SK-N-SH treated with all-trans-retinoic acid at 6 μM for 48 hours (cell line): ENCODE results near the gene TUBGCP3.

Experiments used
- ATAC-seq: fragments of 200-7000 bp; cut with Tn5 transposase; 3 replicates; pipeline ENCODE4 v1.9.1; 2020; ENCODE audit warnings: mild to moderate bottlenecking, moderate library complexity
- ARNTL ChIP-seq: fragments of 450-650 bp; formaldehyde crosslinking; IDR thresholded peaks from 2 replicates; pipeline ENCODE4 v1.5.0; 2020; ENCODE audit warnings: low read depth, mild to moderate bottlenecking, moderate library complexity, borderline replicate concordance
- BACH2 ChIP-seq: fragments of 250-450 bp; sonication (Bioruptor Pico); IDR thresholded peaks from 2 replicates; pipeline ENCODE4 v1.9.0; 2021; ENCODE audit warnings: mild to moderate bottlenecking, borderline replicate concordance
- CSDC2 ChIP-seq: fragments of 250-450 bp; sonication (Bioruptor Pico); IDR thresholded peaks from 2 replicates; pipeline ENCODE4 v1.5.0; 2020; ENCODE audit warnings: mild to moderate bottlenecking, moderate library complexity
- ESRRG ChIP-seq: fragments of 250-450 bp; sonication (Bioruptor Pico); IDR thresholded peaks from 2 replicates; pipeline ENCODE4 v1.6.1; 2021; ENCODE audit warnings: mild to moderate bottlenecking
- GLIS3 ChIP-seq: fragments of 250-450 bp; sonication (Bioruptor Pico); IDR thresholded peaks from 2 replicates; pipeline ENCODE4 v1.5.0; 2020; ENCODE audit warnings: mild to moderate bottlenecking, moderate library complexity
- ISL1 ChIP-seq: fragments of 250-450 bp; sonication (Bioruptor Pico); IDR thresholded peaks from 2 replicates; pipeline ENCODE4 v2.1.2; 2022; ENCODE audit warnings: mild to moderate bottlenecking, moderate library complexity
- OSR1 ChIP-seq: fragments of 250-450 bp; sonication (Bioruptor Pico); IDR thresholded peaks from 2 replicates; pipeline ENCODE4 v1.8.0; 2022; ENCODE audit warnings: moderate library complexity, mild to moderate bottlenecking, inconsistent platforms
- PPARA ChIP-seq: fragments of 250-450 bp; sonication (Bioruptor Pico); IDR thresholded peaks from 2 replicates; pipeline ENCODE4 v1.5.0; 2020; ENCODE audit warnings: mild to moderate bottlenecking, borderline replicate concordance
- RARB ChIP-seq: fragments of 250-450 bp; sonication (Bioruptor Pico); IDR thresholded peaks from 2 replicates; pipeline ENCODE4 v1.8.0; 2021; ENCODE audit warnings: mild to moderate bottlenecking, moderate library complexity
- SNAI2 ChIP-seq: fragments of 250-450 bp; sonication (Bioruptor Pico); IDR thresholded peaks from 2 replicates; pipeline ENCODE4 v1.5.0; 2020; ENCODE audit warnings: mild to moderate bottlenecking, moderate library complexity
- TCF4 ChIP-seq: fragments of 250-450 bp; sonication (Bioruptor Pico); IDR thresholded peaks from 2 replicates; pipeline ENCODE4 v1.8.0; 2021; ENCODE audit warnings: mild to moderate bottlenecking, moderate library complexity, borderline replicate concordance
- TOX ChIP-seq: fragments of 250-450 bp; sonication (Bioruptor Pico); IDR thresholded peaks from 2 replicates; pipeline ENCODE4 v1.8.0; 2021; ENCODE audit warnings: mild to moderate bottlenecking, moderate library complexity, borderline replicate concordance
- ZFP3 ChIP-seq: fragments of 250-450 bp; sonication (Bioruptor Pico); IDR thresholded peaks from 2 replicates; pipeline ENCODE4 v1.5.0; 2020; ENCODE audit warnings: mild to moderate bottlenecking, moderate library complexity
- ZFP30 ChIP-seq: fragments of 450-650 bp; formaldehyde crosslinking; IDR thresholded peaks from 2 replicates; pipeline ENCODE4 v1.5.0; 2022; ENCODE audit warnings: mild to moderate bottlenecking, moderate library complexity
- ZNF565 ChIP-seq: fragments of 450-650 bp; formaldehyde crosslinking; conservative IDR thresholded peaks from 2 replicates; pipeline ENCODE4 v1.5.0; 2020; ENCODE audit warnings: low read depth, mild to moderate bottlenecking, moderate library complexity
- ZNF70 ChIP-seq: fragments of 450-650 bp; formaldehyde crosslinking; IDR thresholded peaks from 2 replicates; pipeline ENCODE4 v1.5.0; 2020; ENCODE audit warnings: mild to moderate bottlenecking, moderate library complexity
- ZNF8 ChIP-seq: fragments of 450-650 bp; formaldehyde crosslinking; IDR thresholded peaks from 2 replicates; pipeline ENCODE4 v1.5.0; 2020; ENCODE audit warnings: mild to moderate bottlenecking, moderate library complexity
- TF ChIP-seq, protein P1 (sequence below): fragments of 250-450 bp; sonication (Bioruptor Pico); IDR thresholded peaks from 2 replicates; pipeline ENCODE4 v1.5.1; 2021; ENCODE audit warnings: mild to moderate bottlenecking, moderate library complexity
- TF ChIP-seq, protein P2 (sequence below): fragments of 250-450 bp; sonication (Bioruptor Pico); IDR thresholded peaks from 2 replicates; pipeline ENCODE4 v1.5.1; 2020; ENCODE audit warnings: low read depth, mild to moderate bottlenecking, moderate library complexity
- TF ChIP-seq, protein P3 (sequence below): fragments of 250-450 bp; sonication (Bioruptor Pico); IDR thresholded peaks from 2 replicates; pipeline ENCODE4 v1.5.0; 2020; ENCODE audit warnings: mild to moderate bottlenecking, moderate library complexity
- TF ChIP-seq, protein P4 (sequence below): fragments of 250-450 bp; sonication (Bioruptor Pico); IDR thresholded peaks from 2 replicates; pipeline ENCODE4 v1.8.0; 2021; ENCODE audit warnings: low read depth, mild to moderate bottlenecking, moderate library complexity, borderline replicate concordance
- TF ChIP-seq, protein P5 (sequence below): fragments of 250-450 bp; sonication (Bioruptor Pico); IDR thresholded peaks from 2 replicates; pipeline ENCODE4 v1.8.0; 2020; ENCODE audit warnings: mild to moderate bottlenecking, moderate library complexity, borderline replicate concordance

The TUBGCP3 gene

DNA sequence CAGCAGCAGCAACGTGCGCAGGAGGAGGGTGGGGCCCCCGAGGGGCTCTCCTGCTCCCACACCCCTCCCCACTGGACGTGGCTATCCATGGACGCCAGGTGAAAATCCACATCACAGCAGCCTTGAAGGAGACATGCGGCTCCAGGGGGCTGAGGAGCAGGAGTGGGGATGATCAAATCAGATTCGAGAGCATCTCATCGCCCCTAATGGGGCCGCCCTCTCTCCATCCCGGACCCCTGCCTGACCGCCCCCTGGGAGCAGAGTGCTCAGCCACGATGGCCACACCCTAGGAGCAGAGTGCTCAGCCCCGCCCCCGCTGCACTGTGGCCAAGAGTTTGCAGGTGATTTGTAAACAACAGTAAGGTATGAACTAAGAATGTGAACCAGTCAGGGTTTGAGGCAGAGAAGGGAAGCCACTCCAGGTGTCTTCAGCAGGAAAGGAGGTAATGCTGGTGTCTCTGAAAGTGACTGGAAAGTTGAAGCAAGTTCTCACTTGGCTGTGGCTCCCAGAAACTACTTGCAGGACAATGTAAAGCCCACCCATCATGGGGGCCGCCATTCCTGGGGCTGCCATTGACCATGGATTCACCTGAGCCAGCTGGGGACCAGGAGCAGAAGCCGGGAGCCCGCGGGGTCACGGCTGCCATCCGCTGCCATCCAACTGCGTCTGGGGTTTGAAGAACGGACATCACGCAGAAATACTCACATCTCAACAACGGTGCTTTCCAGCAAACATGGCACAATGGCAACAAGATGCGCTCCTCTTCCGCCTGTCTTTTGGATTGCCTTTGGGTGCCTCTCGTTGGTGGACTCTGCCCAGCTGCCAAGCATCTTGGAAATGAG is 140.0 kb downstream of the TUBGCP3 start (continued):
- TF ChIP-seq, protein P1, sequence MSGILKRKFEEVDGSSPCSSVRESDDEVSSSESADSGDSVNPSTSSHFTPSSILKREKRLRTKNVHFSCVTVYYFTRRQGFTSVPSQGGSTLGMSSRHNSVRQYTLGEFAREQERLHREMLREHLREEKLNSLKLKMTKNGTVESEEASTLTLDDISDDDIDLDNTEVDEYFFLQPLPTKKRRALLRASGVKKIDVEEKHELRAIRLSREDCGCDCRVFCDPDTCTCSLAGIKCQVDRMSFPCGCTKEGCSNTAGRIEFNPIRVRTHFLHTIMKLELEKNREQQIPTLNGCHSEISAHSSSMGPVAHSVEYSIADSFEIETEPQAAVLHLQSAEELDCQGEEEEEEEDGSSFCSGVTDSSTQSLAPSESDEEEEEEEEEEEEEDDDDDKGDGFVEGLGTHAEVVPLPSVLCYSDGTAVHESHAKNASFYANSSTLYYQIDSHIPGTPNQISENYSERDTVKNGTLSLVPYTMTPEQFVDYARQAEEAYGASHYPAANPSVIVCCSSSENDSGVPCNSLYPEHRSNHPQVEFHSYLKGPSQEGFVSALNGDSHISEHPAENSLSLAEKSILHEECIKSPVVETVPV (CRISPR knock-in tag), result no peak
- TF ChIP-seq ZFP3, result no peak

DNA sequence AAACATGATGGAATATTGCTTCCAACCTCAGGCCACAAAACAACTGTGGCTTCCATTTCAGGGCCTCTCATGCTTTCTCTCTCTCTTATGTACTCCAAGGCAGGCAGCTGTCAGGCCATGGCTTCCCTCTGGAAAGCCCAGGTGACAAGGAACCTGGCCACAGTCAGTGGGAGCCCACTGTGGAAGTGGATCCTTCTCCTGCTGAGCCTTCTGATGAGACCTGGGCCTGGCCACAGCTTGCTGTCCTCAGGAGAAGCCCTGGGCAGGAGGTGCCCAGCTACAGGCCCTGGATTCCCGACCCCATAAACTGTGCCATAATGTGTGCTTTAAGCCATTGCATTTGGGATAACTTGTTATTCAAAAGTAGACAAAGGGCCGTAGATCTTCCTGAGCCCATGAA is 140.6 kb downstream of the TUBGCP3 start:
- no peak for ATAC-seq
- TF ChIP-seq ZNF565 (no peak), PPARA (no peak), ESRRG (no peak), OSR1 (CRISPR knock-in tag) (no peak), GLIS3 (CRISPR knock-in tag) (no peak), TOX (CRISPR knock-in tag) (no peak), ARNTL (CRISPR knock-in tag) (no peak), ISL1 (no peak), ZNF70 (no peak), SNAI2 (CRISPR knock-in tag) (no peak), BACH2 (CRISPR knock-in tag) (no peak), ZFP3 (no peak), ZFP30 (no peak)
- TF ChIP-seq, protein P2, sequence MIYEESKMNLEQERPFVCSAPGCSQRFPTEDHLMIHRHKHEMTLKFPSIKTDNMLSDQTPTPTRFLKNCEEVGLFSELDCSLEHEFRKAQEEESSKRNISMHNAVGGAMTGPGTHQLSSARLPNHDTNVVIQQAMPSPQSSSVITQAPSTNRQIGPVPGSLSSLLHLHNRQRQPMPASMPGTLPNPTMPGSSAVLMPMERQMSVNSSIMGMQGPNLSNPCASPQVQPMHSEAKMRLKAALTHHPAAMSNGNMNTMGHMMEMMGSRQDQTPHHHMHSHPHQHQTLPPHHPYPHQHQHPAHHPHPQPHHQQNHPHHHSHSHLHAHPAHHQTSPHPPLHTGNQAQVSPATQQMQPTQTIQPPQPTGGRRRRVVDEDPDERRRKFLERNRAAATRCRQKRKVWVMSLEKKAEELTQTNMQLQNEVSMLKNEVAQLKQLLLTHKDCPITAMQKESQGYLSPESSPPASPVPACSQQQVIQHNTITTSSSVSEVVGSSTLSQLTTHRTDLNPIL (CRISPR knock-in tag), result no peak
- TF ChIP-seq, protein P3, sequence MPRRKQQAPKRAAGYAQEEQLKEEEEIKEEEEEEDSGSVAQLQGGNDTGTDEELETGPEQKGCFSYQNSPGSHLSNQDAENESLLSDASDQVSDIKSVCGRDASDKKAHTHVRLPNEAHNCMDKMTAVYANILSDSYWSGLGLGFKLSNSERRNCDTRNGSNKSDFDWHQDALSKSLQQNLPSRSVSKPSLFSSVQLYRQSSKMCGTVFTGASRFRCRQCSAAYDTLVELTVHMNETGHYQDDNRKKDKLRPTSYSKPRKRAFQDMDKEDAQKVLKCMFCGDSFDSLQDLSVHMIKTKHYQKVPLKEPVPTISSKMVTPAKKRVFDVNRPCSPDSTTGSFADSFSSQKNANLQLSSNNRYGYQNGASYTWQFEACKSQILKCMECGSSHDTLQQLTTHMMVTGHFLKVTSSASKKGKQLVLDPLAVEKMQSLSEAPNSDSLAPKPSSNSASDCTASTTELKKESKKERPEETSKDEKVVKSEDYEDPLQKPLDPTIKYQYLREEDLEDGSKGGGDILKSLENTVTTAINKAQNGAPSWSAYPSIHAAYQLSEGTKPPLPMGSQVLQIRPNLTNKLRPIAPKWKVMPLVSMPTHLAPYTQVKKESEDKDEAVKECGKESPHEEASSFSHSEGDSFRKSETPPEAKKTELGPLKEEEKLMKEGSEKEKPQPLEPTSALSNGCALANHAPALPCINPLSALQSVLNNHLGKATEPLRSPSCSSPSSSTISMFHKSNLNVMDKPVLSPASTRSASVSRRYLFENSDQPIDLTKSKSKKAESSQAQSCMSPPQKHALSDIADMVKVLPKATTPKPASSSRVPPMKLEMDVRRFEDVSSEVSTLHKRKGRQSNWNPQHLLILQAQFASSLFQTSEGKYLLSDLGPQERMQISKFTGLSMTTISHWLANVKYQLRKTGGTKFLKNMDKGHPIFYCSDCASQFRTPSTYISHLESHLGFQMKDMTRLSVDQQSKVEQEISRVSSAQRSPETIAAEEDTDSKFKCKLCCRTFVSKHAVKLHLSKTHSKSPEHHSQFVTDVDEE, result no peak

DNA sequence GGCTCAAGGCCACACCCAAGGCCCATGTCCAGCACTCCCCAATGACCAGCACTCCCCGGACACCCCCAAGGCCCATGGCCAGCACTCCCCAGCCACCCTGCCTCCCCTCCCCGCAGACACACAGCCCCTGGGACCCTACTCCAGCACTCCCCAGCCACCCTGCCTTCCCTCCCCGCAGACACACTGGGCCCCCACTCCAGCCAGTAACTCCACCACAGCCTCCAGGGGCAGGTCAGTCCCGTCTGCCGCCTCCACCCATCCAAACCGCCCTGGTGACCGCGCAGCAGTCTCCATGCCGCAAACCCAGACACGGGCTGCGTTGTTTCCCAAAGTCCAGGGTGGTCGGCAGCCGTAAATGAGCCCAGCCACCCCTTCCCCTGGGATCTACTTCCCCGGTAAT is 141.1 kb downstream of the TUBGCP3 start:
- no peak for ATAC-seq
- TF ChIP-seq GLIS3 (CRISPR knock-in tag) (no peak), ISL1 (no peak), TOX (CRISPR knock-in tag) (no peak), SNAI2 (CRISPR knock-in tag) (no peak), RARB (CRISPR knock-in tag) (no peak), ZFP30 (no peak), ZFP3 (no peak), ZNF70 (no peak), TCF4 (CRISPR knock-in tag) (no peak), CSDC2 (CRISPR knock-in tag) (no peak), ARNTL (CRISPR knock-in tag) (no peak), ZNF8 (CRISPR knock-in tag) (no peak), BACH2 (CRISPR knock-in tag) (no peak)
- TF ChIP-seq, protein P2 (CRISPR knock-in tag), result no peak
- TF ChIP-seq, protein P1 (CRISPR knock-in tag), result no peak
- TF ChIP-seq, protein P3, result no peak
- TF ChIP-seq, protein P4, sequence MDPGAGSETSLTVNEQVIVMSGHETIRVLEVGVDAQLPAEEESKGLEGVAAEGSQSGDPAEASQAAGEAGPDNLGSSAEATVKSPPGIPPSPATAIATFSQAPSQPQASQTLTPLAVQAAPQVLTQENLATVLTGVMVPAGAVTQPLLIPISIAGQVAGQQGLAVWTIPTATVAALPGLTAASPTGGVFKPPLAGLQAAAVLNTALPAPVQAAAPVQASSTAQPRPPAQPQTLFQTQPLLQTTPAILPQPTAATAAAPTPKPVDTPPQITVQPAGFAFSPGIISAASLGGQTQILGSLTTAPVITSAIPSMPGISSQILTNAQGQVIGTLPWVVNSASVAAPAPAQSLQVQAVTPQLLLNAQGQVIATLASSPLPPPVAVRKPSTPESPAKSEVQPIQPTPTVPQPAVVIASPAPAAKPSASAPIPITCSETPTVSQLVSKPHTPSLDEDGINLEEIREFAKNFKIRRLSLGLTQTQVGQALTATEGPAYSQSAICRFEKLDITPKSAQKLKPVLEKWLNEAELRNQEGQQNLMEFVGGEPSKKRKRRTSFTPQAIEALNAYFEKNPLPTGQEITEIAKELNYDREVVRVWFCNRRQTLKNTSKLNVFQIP (CRISPR knock-in tag), result no peak
- TF ChIP-seq, protein P5, sequence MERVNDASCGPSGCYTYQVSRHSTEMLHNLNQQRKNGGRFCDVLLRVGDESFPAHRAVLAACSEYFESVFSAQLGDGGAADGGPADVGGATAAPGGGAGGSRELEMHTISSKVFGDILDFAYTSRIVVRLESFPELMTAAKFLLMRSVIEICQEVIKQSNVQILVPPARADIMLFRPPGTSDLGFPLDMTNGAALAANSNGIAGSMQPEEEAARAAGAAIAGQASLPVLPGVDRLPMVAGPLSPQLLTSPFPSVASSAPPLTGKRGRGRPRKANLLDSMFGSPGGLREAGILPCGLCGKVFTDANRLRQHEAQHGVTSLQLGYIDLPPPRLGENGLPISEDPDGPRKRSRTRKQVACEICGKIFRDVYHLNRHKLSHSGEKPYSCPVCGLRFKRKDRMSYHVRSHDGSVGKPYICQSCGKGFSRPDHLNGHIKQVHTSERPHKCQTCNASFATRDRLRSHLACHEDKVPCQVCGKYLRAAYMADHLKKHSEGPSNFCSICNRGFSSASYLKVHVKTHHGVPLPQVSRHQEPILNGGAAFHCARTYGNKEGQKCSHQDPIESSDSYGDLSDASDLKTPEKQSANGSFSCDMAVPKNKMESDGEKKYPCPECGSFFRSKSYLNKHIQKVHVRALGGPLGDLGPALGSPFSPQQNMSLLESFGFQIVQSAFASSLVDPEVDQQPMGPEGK (CRISPR knock-in tag), result no peak
